HepG2 (cell line): Measurements from ENCODE around the gene BLMH. TPM values are rescaled to one million over a fixed set of nuclear protein-coding genes. Genes with fewer than 3 reads are reported as not detected.

ENCODE experiments used
- ATAC-seq: fragments of 200-7000 bp; cut with Tn5 transposase; 3 replicates; pipeline ENCODE4 v1.9.1; 2020; ENCODE audit warnings: mild to moderate bottlenecking, moderate library complexity
- BruUV-seq: library from RNA; stranded (reverse); fragments of 400-500 nt; replicated peaks from 2 replicates; lab custom pipeline; 2021; lab: Mats Ljungman, UMichigan
- CTCF ChIA-PET: fragments of 300-600 bp; formaldehyde crosslinking; extraction: SDS; loops from one replicate; lab custom pipeline; 2021; ENCODE audit warnings: low total read pairs, inconsistent platforms, low intra/inter-chr PET ratio; lab: Yijun Ruan, JAX
- POLR2A ChIA-PET: fragments of 350-600 bp; sonication (Branson Sonifier 250); formaldehyde crosslinking; loops from one replicate; lab custom pipeline; 2020; ENCODE audit warnings: antibody characterized with exemption, inconsistent platforms; lab: Yijun Ruan, JAX
- DNase-seq: peaks from one replicate; pipeline ENCODE4 v3.0.0-alpha.2; 2015; ENCODE audit warnings: low spot score
- FAIRE-seq: peaks from 3 replicates; lab custom pipeline; 2011; peaks lifted over from hg19 to GRCh38; lab: Jason Lieb, UNC
- H2AFZ ChIP-seq: one replicate; pipeline ENCODE4 v1.6.1; 2011; ENCODE audit warnings: low read length, inconsistent platforms
- H3K27ac ChIP-seq: fragments of 300-600 bp; 3 replicates; pipeline ENCODE4 v1.8.0; 2011; ENCODE audit warnings: mixed run types, mild to moderate bottlenecking, mixed read lengths, low read length, inconsistent platforms; ENCODE audit not compliant: insufficient read depth; ENCODE audit errors: extremely low read length
- H3K27me3 ChIP-seq, 2 experiments: fragments of 200-600 bp in 1 of 2; 2 replicates in 1 of 2; 3 replicates in 1 of 2; pipeline versions ENCODE4 v1.6.0 to v1.8.0; 2011; ENCODE audit warnings: low read length in 2 of 2, mild to moderate bottlenecking in 2 of 2, moderate library complexity in 2 of 2, inconsistent platforms in 1 of 2; ENCODE audit not compliant: insufficient read depth in 2 of 2, control insufficient read depth in 1 of 2
- H3K36me3 ChIP-seq, 2 experiments: fragments of 200-600 bp in 1 of 2; replicated peaks in 1 of 2; 2 replicates in 1 of 2; 3 replicates in 1 of 2; pipeline versions ENCODE4 v1.5.1 to v1.8.0; 2011; ENCODE audit warnings: low read length in 2 of 2, inconsistent platforms in 1 of 2; ENCODE audit not compliant: insufficient read depth in 2 of 2, control insufficient read depth in 1 of 2
- H3K4me1 ChIP-seq: 2 replicates; pipeline ENCODE4 v1.5.1; 2012; ENCODE audit warnings: low read length, inconsistent platforms; ENCODE audit not compliant: insufficient read depth
- H3K4me2 ChIP-seq: 2 replicates; pipeline ENCODE4 v1.6.0; 2011; ENCODE audit warnings: low read depth, low read length, inconsistent platforms
- H3K4me3 ChIP-seq, 3 experiments: fragments of 200-600 bp in 1 of 3; sonication (generic), shearing (Covaris generic) in 1 of 3; replicated peaks in 1 of 3; 2 replicates each; pipeline ENCODE4 v1.5.1; 2011 to 2016; ENCODE audit warnings: low read length in 3 of 3, inconsistent platforms in 2 of 3, low read depth in 2 of 3, mild to moderate bottlenecking in 2 of 3, control low read depth in 1 of 3, mixed read lengths in 1 of 3; ENCODE audit not compliant: insufficient read depth in 1 of 3
- H3K79me2 ChIP-seq: one replicate; pipeline ENCODE4 v1.6.1; 2011; ENCODE audit warnings: low read length, inconsistent platforms; ENCODE audit not compliant: insufficient read depth
- H3K9ac ChIP-seq: 2 replicates; pipeline ENCODE4 v1.6.0; 2011; ENCODE audit warnings: mild to moderate bottlenecking, low read depth, low read length, inconsistent platforms; ENCODE audit not compliant: insufficient read depth
- H3K9me3 ChIP-seq: 2 replicates; pipeline ENCODE4 v1.5.1; 2012; ENCODE audit warnings: mild to moderate bottlenecking, low read length
- H4K20me1 ChIP-seq: 2 replicates; pipeline ENCODE4 v1.6.0; 2011; ENCODE audit warnings: inconsistent platforms, mild to moderate bottlenecking, low read length, moderate library complexity; ENCODE audit not compliant: insufficient read depth
- ELF4 ChIP-seq: sonication (generic); formaldehyde crosslinking; IDR thresholded peaks from 2 replicates; pipeline ENCODE4 v1.5.0; 2020; ENCODE audit warnings: missing genetic modification reagents, mild to moderate bottlenecking, moderate library complexity, borderline replicate concordance
- SRSF9 ChIP-seq: fragments of 200-400 bp; formaldehyde crosslinking; IDR thresholded peaks from 2 replicates; pipeline ENCODE4 v1.6.1; 2018; ENCODE audit warnings: borderline replicate concordance, mild to moderate bottlenecking, low read depth, low read length; ENCODE audit not compliant: insufficient read depth, poor library complexity, severe bottlenecking
- TP53 ChIP-seq: sonication (generic); formaldehyde crosslinking; conservative IDR thresholded peaks from 2 replicates; pipeline ENCODE4 v1.4.0; 2020; ENCODE audit warnings: missing genetic modification reagents
- ZNF644 ChIP-seq: IDR thresholded peaks from 2 replicates; pipeline ENCODE4 v1.6.1; 2016; ENCODE audit warnings: low read depth
- WGBS: methylation state at CpG from one replicate; pipeline ENCODE4 v1.1.6; 2017; ENCODE audit warnings: low lambda C conversion rate; 5-methylcytosine and 5-hydroxymethylcytosine counted together
- in situ Hi-C: cut with HindIII; loops from 2 replicates; pipeline ENCODE4 v1.10.0; 2017; ENCODE audit warnings: low pct_unique_long_range_greater_than_20kb; ENCODE audit not compliant: extremely low pct_ligation_motif_present
- intact Hi-C: fragments of 100-400 bp; cut with micrococcal nuclease; formaldehyde crosslinking; loops from one replicate; pipeline ENCODE4 v1.10.0; 2022; ENCODE audit not compliant: unreplicated experiment
- polyA plus RNA-seq, 8 experiments: library from polyadenylated mRNA; depleted of rRNA in 3 of 8; stranded (reverse) in 7 of 8; unstranded in 1 of 8; fragments of >200 nt; fragmentation: Illumina TruSeq in 4 of 8; extraction: Trizol in 4 of 8; gene quantifications; 2 replicates each; pipeline versions ENCODE4 v1.2.1 to v1.2.3, GENCODE V29; 2011 to 2016; ENCODE audit warnings: low read depth in 4 of 8, missing spikeins in 1 of 8, mixed read lengths in 1 of 8; ENCODE audit not compliant: insufficient read depth in 1 of 8
- total RNA-seq, 5 experiments: library from RNA; depleted of rRNA; stranded (reverse); fragments of >200 nt; fragmentation: Illumina TruSeq; extraction: Trizol; gene quantifications; 2 replicates each; pipeline ENCODE4 v1.2.3, GENCODE V29; 2016; ENCODE audit warnings: low read depth in 1 of 5
- TF ChIP-seq, protein P1 (sequence below): IDR thresholded peaks from 2 replicates; pipeline ENCODE4 v1.6.1; 2016; ENCODE audit warnings: missing biosample characterization, missing genetic modification reagents, low read depth
- TF ChIP-seq, protein P2 (sequence below): IDR thresholded peaks from 2 replicates; pipeline ENCODE4 v1.6.1; 2018; ENCODE audit warnings: missing genetic modification reagents
- TF ChIP-seq, protein P3 (sequence below): sonication (generic); formaldehyde crosslinking; IDR thresholded peaks from 2 replicates; pipeline ENCODE4 v1.5.1; 2020; ENCODE audit warnings: mild to moderate bottlenecking, missing genetic modification reagents, moderate library complexity

Gene BLMH
- total and polyA plus RNA-seq, 2 of the 13 experiments (the other 11 are each of a cell fraction or from before 2014, with no cell fraction given), result 12.1 to 41.0 TPM

DNA sequence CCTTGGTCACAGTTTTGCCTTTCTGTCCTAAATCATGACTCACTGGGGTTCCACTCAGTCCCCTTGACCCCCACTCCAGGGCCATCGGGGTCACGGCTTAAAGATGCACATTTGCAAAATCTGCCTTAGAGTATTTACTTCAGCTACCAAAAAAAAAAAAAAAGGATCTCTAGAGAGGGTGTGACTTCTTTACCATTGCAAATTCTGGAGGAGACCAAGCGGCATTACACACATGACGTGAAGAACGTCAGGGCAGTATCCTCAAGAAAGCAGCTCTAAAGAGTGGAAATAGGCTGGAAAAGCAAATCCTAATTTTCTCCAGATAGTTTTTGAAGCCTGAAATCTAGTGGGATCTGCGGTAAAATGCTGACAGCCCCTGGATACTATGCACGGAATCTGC, 81.8 kb downstream of the BLMH start:
- no peak overlapping the region for H3K27ac ChIP-seq
- in situ Hi-C loops (no loop called here), intact Hi-C loops (no loop called here)
- H3K9me3 ChIP-seq, result no peaks in the 10 kb centered on the region
- no peak overlapping the region for H3K4me3 ChIP-seq
- no peaks in the 10 kb centered on the region for H3K79me2 ChIP-seq
- H2AFZ ChIP-seq, result no peak overlapping the region
- no peaks in the 10 kb centered on the region for H3K27me3 ChIP-seq
- no peaks in the 10 kb centered on the region; a peak in 2 of 5 replicates for H3K36me3 ChIP-seq
- no peaks in the 10 kb centered on the region for H4K20me1 ChIP-seq
- ATAC-seq (no peak), DNase-seq (no peak), FAIRE-seq (no peak)
- no peak overlapping the region for H3K4me2 ChIP-seq
- 93% methylated on average over 7 of the region's 7 CpGs for WGBS
- BruUV-seq, result no TSS peak
- ChIA-PET CTCF (no interaction called here), POLR2A (no interaction called here)
- H3K4me1 ChIP-seq, result no peaks in the 10 kb centered on the region
- H3K9ac ChIP-seq, result no peak overlapping the region
- TF ChIP-seq, protein P1, sequence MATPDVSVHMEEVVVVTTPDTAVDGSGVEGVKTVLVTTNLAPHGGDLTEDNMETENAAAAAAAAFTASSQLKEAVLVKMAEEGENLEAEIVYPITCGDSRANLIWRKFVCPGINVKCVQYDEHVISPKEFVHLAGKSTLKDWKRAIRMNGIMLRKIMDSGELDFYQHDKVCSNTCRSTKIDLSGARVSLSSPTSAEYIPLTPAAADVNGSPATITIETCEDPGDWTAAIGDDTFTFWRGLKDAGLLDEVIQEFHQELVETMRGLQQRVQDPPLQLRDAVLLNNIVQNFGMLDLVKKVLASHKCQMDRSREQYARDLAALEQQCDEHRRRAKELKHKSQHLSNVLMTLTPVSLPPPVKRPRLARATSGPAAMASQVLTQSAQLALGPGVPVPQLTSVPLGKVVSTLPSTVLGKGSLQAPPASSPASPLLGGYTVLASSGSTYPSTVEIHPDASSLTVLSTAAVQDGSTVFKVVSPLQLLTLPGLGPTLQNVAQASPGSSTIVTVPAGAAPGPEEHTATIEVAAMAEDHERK (CRISPR knock-in tag), result no peak
- TF ChIP-seq SRSF9 (no peak), TP53 (CRISPR knock-in tag) (no peak), ZNF644 (CRISPR knock-in tag) (no peak), ELF4 (CRISPR knock-in tag) (no peak)
- TF ChIP-seq, protein P2, sequence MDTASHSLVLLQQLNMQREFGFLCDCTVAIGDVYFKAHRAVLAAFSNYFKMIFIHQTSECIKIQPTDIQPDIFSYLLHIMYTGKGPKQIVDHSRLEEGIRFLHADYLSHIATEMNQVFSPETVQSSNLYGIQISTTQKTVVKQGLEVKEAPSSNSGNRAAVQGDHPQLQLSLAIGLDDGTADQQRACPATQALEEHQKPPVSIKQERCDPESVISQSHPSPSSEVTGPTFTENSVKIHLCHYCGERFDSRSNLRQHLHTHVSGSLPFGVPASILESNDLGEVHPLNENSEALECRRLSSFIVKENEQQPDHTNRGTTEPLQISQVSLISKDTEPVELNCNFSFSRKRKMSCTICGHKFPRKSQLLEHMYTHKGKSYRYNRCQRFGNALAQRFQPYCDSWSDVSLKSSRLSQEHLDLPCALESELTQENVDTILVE (CRISPR knock-in tag), result no peak
- TF ChIP-seq, protein P3, sequence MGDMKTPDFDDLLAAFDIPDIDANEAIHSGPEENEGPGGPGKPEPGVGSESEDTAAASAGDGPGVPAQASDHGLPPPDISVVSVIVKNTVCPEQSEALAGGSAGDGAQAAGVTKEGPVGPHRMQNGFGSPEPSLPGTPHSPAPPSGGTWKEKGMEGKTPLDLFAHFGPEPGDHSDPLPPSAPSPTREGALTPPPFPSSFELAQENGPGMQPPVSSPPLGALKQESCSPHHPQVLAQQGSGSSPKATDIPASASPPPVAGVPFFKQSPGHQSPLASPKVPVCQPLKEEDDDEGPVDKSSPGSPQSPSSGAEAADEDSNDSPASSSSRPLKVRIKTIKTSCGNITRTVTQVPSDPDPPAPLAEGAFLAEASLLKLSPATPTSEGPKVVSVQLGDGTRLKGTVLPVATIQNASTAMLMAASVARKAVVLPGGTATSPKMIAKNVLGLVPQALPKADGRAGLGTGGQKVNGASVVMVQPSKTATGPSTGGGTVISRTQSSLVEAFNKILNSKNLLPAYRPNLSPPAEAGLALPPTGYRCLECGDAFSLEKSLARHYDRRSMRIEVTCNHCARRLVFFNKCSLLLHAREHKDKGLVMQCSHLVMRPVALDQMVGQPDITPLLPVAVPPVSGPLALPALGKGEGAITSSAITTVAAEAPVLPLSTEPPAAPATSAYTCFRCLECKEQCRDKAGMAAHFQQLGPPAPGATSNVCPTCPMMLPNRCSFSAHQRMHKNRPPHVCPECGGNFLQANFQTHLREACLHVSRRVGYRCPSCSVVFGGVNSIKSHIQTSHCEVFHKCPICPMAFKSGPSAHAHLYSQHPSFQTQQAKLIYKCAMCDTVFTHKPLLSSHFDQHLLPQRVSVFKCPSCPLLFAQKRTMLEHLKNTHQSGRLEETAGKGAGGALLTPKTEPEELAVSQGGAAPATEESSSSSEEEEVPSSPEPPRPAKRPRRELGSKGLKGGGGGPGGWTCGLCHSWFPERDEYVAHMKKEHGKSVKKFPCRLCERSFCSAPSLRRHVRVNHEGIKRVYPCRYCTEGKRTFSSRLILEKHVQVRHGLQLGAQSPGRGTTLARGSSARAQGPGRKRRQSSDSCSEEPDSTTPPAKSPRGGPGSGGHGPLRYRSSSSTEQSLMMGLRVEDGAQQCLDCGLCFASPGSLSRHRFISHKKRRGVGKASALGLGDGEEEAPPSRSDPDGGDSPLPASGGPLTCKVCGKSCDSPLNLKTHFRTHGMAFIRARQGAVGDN (CRISPR knock-in tag), result no peak
